IMR-90 (cell line): Measurements from ENCODE around the gene ZNF423. TPM values are rescaled to one million over a fixed set of nuclear protein-coding genes. Genes with fewer than 3 reads are reported as not detected.

Source experiments
- ATAC-seq: fragments of 200-7000 bp; cut with Tn5 transposase; 2 replicates; pipeline ENCODE4 v1.9.1; 2020; ENCODE audit warnings: low read depth, mild to moderate bottlenecking, moderate library complexity
- BruUV-seq: library from RNA; stranded (reverse); fragments of 400-500 nt; replicated peaks from 2 replicates; lab custom pipeline; 2021; lab: Mats Ljungman, UMichigan
- CTCF ChIA-PET: fragments of 300-600 bp; formaldehyde crosslinking; extraction: SDS; loops from one replicate; lab custom pipeline; 2021; ENCODE audit warnings: antibody characterized with exemption; lab: Yijun Ruan, JAX
- POLR2A ChIA-PET: fragments of 300-600 bp; sonication (Branson Sonifier 250); formaldehyde crosslinking; loops from one replicate; lab custom pipeline; 2022; ENCODE audit warnings: antibody characterized with exemption; ENCODE audit not compliant: unreplicated experiment; lab: Charles Lee
- DNase-seq: peaks from one replicate; pipeline ENCODE4 v3.0.0; 2013
- H2AFZ ChIP-seq: replicated peaks from 2 replicates; pipeline ENCODE3; 2013; ENCODE audit warnings: low read length, mild to moderate bottlenecking; ENCODE audit not compliant: poor library complexity
- H2AK5ac ChIP-seq: 2 replicates; pipeline ENCODE4 v1.6.1; 2013; ENCODE audit warnings: low read depth, low read length, inconsistent platforms
- H2AK9ac ChIP-seq: replicated peaks from 2 replicates; pipeline ENCODE3; 2013; ENCODE audit warnings: mild to moderate bottlenecking, low read depth, low read length, moderate library complexity; ENCODE audit not compliant: poor library complexity
- H2BK120ac ChIP-seq: 2 replicates; pipeline ENCODE4 v1.6.1; 2013; ENCODE audit warnings: low read depth, low read length, inconsistent platforms
- H2BK15ac ChIP-seq: 3 replicates; pipeline ENCODE4 v1.6.1; 2013; ENCODE audit warnings: low read depth, low read length, inconsistent platforms
- H2BK20ac ChIP-seq: 2 replicates; pipeline ENCODE4 v1.6.1; 2013; ENCODE audit warnings: low read depth, mild to moderate bottlenecking, inconsistent platforms, low read length, moderate library complexity
- H2BK5ac ChIP-seq: 2 replicates; pipeline ENCODE4 v1.6.1; 2013; ENCODE audit warnings: mild to moderate bottlenecking, low read depth, low read length, inconsistent platforms; ENCODE audit not compliant: poor library complexity, severe bottlenecking
- H3K14ac ChIP-seq: replicated peaks from 2 replicates; pipeline ENCODE4 v1.6.1; 2013; ENCODE audit warnings: low read depth, low read length, inconsistent platforms
- H3K18ac ChIP-seq: 2 replicates; pipeline ENCODE4 v1.6.1; 2013; ENCODE audit warnings: low read depth, low read length, control low read depth
- H3K23ac ChIP-seq: 2 replicates; pipeline ENCODE4 v1.6.1; 2013; ENCODE audit warnings: low read depth, low read length, inconsistent platforms
- H3K27ac ChIP-seq: 2 replicates; pipeline ENCODE4 v1.5.1; 2013; ENCODE audit warnings: mild to moderate bottlenecking, control low read depth, low read length; ENCODE audit not compliant: insufficient read depth
- H3K27me3 ChIP-seq: 2 replicates; pipeline ENCODE4 v1.6.1; 2013; ENCODE audit warnings: low read length; ENCODE audit not compliant: control insufficient read depth, insufficient read depth
- H3K36me3 ChIP-seq: 2 replicates; pipeline ENCODE4 v1.6.1; 2013; ENCODE audit warnings: low read length, mixed read lengths; ENCODE audit not compliant: control insufficient read depth, insufficient read depth
- H3K4ac ChIP-seq: 2 replicates; pipeline ENCODE4 v1.6.1; 2013; ENCODE audit warnings: low read depth, low read length, inconsistent platforms
- H3K4me1 ChIP-seq: 2 replicates; pipeline ENCODE4 v1.6.1; 2013; ENCODE audit warnings: low read length, mixed read lengths; ENCODE audit not compliant: control insufficient read depth, insufficient read depth
- H3K4me2 ChIP-seq: 2 replicates; pipeline ENCODE4 v1.6.1; 2013; ENCODE audit warnings: low read depth, mild to moderate bottlenecking, control low read depth, low read length, moderate library complexity
- H3K4me3 ChIP-seq: 2 replicates; pipeline ENCODE4 v1.5.1; 2013; ENCODE audit warnings: low read depth, mild to moderate bottlenecking, control low read depth, low read length, moderate library complexity; ENCODE audit not compliant: insufficient read depth
- H3K56ac ChIP-seq: 2 replicates; pipeline ENCODE4 v1.6.1; 2013; ENCODE audit warnings: low read length, inconsistent platforms; ENCODE audit not compliant: insufficient read depth; ENCODE audit errors: extremely low read depth
- H3K79me1 ChIP-seq, 2 experiments: 2 replicates each; pipeline ENCODE4 v1.6.1; 2013; ENCODE audit warnings: low read length in 2 of 2, inconsistent platforms in 1 of 2, low read depth in 1 of 2
- H3K9ac ChIP-seq: 2 replicates; pipeline ENCODE4 v1.6.1; 2013; ENCODE audit warnings: low read depth, low read length, control low read depth
- H3K9me1 ChIP-seq: 2 replicates; pipeline ENCODE4 v1.6.1; 2013; ENCODE audit warnings: low read length, inconsistent platforms; ENCODE audit not compliant: insufficient read depth
- H3K9me3 ChIP-seq: 2 replicates; pipeline ENCODE4 v1.6.1; 2013; ENCODE audit warnings: low read length; ENCODE audit not compliant: control insufficient read depth, insufficient read depth
- H4K20me1 ChIP-seq: 2 replicates; pipeline ENCODE4 v1.6.1; 2013; ENCODE audit warnings: low read length, inconsistent platforms; ENCODE audit not compliant: insufficient read depth
- H4K5ac ChIP-seq: 2 replicates; pipeline ENCODE4 v1.6.1; 2013; ENCODE audit warnings: mild to moderate bottlenecking, low read depth, low read length, control low read depth
- H4K8ac ChIP-seq, 2 experiments: 2 replicates each; pipeline ENCODE4 v1.6.1; 2013; ENCODE audit warnings: low read depth in 2 of 2, low read length in 2 of 2, control low read depth in 1 of 2, inconsistent platforms in 1 of 2
- H4K91ac ChIP-seq: 2 replicates; pipeline ENCODE4 v1.6.1; 2013; ENCODE audit warnings: low read depth, low read length, inconsistent platforms; ENCODE audit not compliant: insufficient read depth
- BHLHE40 ChIP-seq: fragments of 150-350 bp; IDR thresholded peaks from 2 replicates; pipeline ENCODE4 v1.6.1; 2016; ENCODE audit warnings: mild to moderate bottlenecking, low read depth, low read length
- CEBPB ChIP-seq: IDR thresholded peaks from 2 replicates; pipeline ENCODE4 v1.6.1; 2012; ENCODE audit warnings: low read depth, low read length, improper control_type of control experiment
- CHD1 ChIP-seq: IDR thresholded peaks from 2 replicates; pipeline ENCODE4 v1.6.1; 2012; ENCODE audit warnings: low read depth, low read length, improper control_type of control experiment
- CTCF ChIP-seq: conservative IDR thresholded peaks from 2 replicates; pipeline ENCODE4 v1.5.1; 2012; ENCODE audit warnings: mild to moderate bottlenecking, low read depth, low read length, improper control_type of control experiment
- FOS ChIP-seq: fragments of 150-350 bp; IDR thresholded peaks from 2 replicates; pipeline ENCODE4 v1.6.1; 2016; ENCODE audit warnings: low read depth, low read length
- MAFK ChIP-seq: IDR thresholded peaks from 2 replicates; pipeline ENCODE4 v1.6.1; 2012; ENCODE audit warnings: low read depth, low read length, improper control_type of control experiment
- MAZ ChIP-seq: IDR thresholded peaks from 2 replicates; pipeline ENCODE4 v1.6.1; 2012; ENCODE audit warnings: low read depth, mild to moderate bottlenecking, low read length, improper control_type of control experiment, moderate library complexity, borderline replicate concordance
- MXI1 ChIP-seq: IDR thresholded peaks from 2 replicates; pipeline ENCODE4 v1.6.1; 2012; ENCODE audit warnings: low read depth, mild to moderate bottlenecking, low read length, moderate library complexity, borderline replicate concordance
- NFE2L2 ChIP-seq: fragments of 150-350 bp; IDR thresholded peaks from 2 replicates; pipeline ENCODE4 v1.6.1; 2016; ENCODE audit warnings: low read depth, mild to moderate bottlenecking, low read length
- POLR2A ChIP-seq: IDR thresholded peaks from 2 replicates; pipeline ENCODE4 v1.6.1; 2012; ENCODE audit warnings: mild to moderate bottlenecking, low read depth, low read length
- RAD21 ChIP-seq: IDR thresholded peaks from 2 replicates; pipeline ENCODE4 v1.6.1; 2012; ENCODE audit warnings: low read length, improper control_type of control experiment
- RCOR1 ChIP-seq: IDR thresholded peaks from 2 replicates; pipeline ENCODE4 v1.6.1; 2012; ENCODE audit warnings: mild to moderate bottlenecking, low read length, improper control_type of control experiment; ENCODE audit not compliant: insufficient replicate concordance
- RFX5 ChIP-seq: IDR thresholded peaks from 2 replicates; pipeline ENCODE4 v1.8.0; 2012; ENCODE audit warnings: low read depth, mild to moderate bottlenecking, low read length, moderate library complexity
- SMC3 ChIP-seq: fragments of 150-350 bp; IDR thresholded peaks from 2 replicates; pipeline ENCODE4 v1.6.1; 2016; ENCODE audit warnings: low read depth, mild to moderate bottlenecking, antibody characterized with exemption, low read length, moderate library complexity
- USF2 ChIP-seq: fragments of 150-350 bp; IDR thresholded peaks from 2 replicates; pipeline ENCODE4 v1.6.1; 2017; ENCODE audit warnings: mild to moderate bottlenecking, antibody characterized with exemption, low read length, low read depth
- WGBS, 2 experiments: methylation state at CpG; one replicate each; pipeline versions ENCODE4 v1.1.5 to v1.1.7; 2013; ENCODE audit warnings: missing lambda C conversion rate in 2 of 2; ENCODE audit not compliant: insufficient read length in 1 of 2; ENCODE audit errors: extremely low coverage in 2 of 2; 5-methylcytosine and 5-hydroxymethylcytosine counted together
- dilution Hi-C: fragments of 300-500 bp; cut with HindIII; formaldehyde crosslinking; loops from one replicate; pipeline ENCODE4 v1.14.3; 2018; ENCODE audit warnings: low sequenced_read_pairs; ENCODE audit not compliant: unreplicated experiment
- in situ Hi-C: fragments of 300-500 bp; cut with MboI; formaldehyde crosslinking; loops from 3 replicates; pipeline ENCODE4 v1.14.3; 2019; ENCODE audit warnings: low sequenced_read_pairs, inconsistent platforms, mixed read lengths
- intact Hi-C: fragments of 100-400 bp; cut with micrococcal nuclease; formaldehyde crosslinking; loops from 2 replicates; pipeline ENCODE4 v1.10.0; 2022
- polyA plus RNA-seq, 3 experiments: library from polyadenylated mRNA; depleted of rRNA; stranded (reverse); fragments of >200 nt; gene quantifications; 2 replicates each; pipeline ENCODE4 v1.2.3, GENCODE V29; 2012; ENCODE audit warnings: low replicate concordance in 1 of 3
- total RNA-seq: library from RNA; depleted of rRNA; stranded (reverse); fragments of >200 nt; gene quantifications from 2 replicates; pipeline ENCODE4 v1.2.3, GENCODE V29; 2012

Gene ZNF423
- total and polyA plus RNA-seq, 2 of the 4 experiments (the other 2 are of a cell fraction), result under 0.01 to 0.10 TPM

- no peaks in the 10 kb centered on the region for H3K9me1 ChIP-seq
- H3K36me3 ChIP-seq, result no peaks in the 10 kb centered on the region
- no peak overlapping the region for H4K91ac ChIP-seq
- no peak overlapping the region for H3K4me3 ChIP-seq
- H3K56ac ChIP-seq, result no peak overlapping the region
- no peak overlapping the region for H3K27ac ChIP-seq
- dilution Hi-C loops, result no loop called here
- H2AK9ac ChIP-seq, result no peak overlapping the region
- H4K5ac ChIP-seq, result no peak overlapping the region
- no peak overlapping the region for H2BK120ac ChIP-seq
- no peak overlapping the region for H4K8ac ChIP-seq
- no peak overlapping the region for H3K4ac ChIP-seq
- no peak overlapping the region for H3K18ac ChIP-seq
- WGBS, 2 experiments, result 60% methylated on average over 1 of the region's 10 CpGs; no CpG with 5 or more reads in 1 of the 2 experiments
- no peak overlapping the region for H3K14ac ChIP-seq
- H2BK15ac ChIP-seq, result no peak overlapping the region
- ChIA-PET CTCF (no interaction called here), POLR2A (no interaction called here)
- no peaks in the 10 kb centered on the region for H4K20me1 ChIP-seq
- peaks cover 10% of the 10 kb centered on the region; the same call in 1 of the 2 replicates for H3K27me3 ChIP-seq
- DNase-seq (no peak), ATAC-seq (no peak)
- in situ Hi-C loops, result no loop called here
- H3K4me1 ChIP-seq, result no peaks in the 10 kb centered on the region
- H3K23ac ChIP-seq, result no peak overlapping the region
- H2BK5ac ChIP-seq, result no peak overlapping the region
- H2AK5ac ChIP-seq, result no peak overlapping the region
- no peak overlapping the region for H2BK20ac ChIP-seq
- intact Hi-C loops, result no loop called here
- H3K9me3 ChIP-seq, result no peaks in the 10 kb centered on the region
- no peak for TF ChIP-seq MXI1
- TF ChIP-seq FOS, result no peak
- no peak for TF ChIP-seq RCOR1
- no peak for TF ChIP-seq MAFK
- TF ChIP-seq RFX5, result no peak
- TF ChIP-seq CTCF, result no peak
- TF ChIP-seq BHLHE40, result no peak
- no peak for TF ChIP-seq MAZ
- TF ChIP-seq POLR2A, result no peak
- TF ChIP-seq NFE2L2, result no peak
- TF ChIP-seq USF2, result no peak
- TF ChIP-seq SMC3, result no peak
- no peak for TF ChIP-seq RAD21
- TF ChIP-seq CEBPB, result no peak
- TF ChIP-seq CHD1, result no peak
- H2AFZ ChIP-seq, result no peak overlapping the region
- no TSS peak for BruUV-seq
- H3K9ac ChIP-seq, result no peak overlapping the region
- no peak overlapping the region for H3K4me2 ChIP-seq
- no peaks in the 10 kb centered on the region for H3K79me1 ChIP-seq
Measured at GRCh38 chr16:49756775-49757558, 98.9 kb downstream of the ZNF423 start.
